Heart right ventricle (tissue), 16 donors: ENCODE results near the gene SLC8A1. TPM values are rescaled to one million over a fixed set of nuclear protein-coding genes. Genes with fewer than 3 reads are reported as not detected.

Experiments used
- ATAC-seq, 8 donors: fragments of 200-7000 bp; cut with Tn5 transposase; one replicate each; pipeline ENCODE4 v1.9.1; 2020; ENCODE audit warnings: mild to moderate bottlenecking in 8 of 8, moderate library complexity in 8 of 8, moderate number of reproducible peaks in 1 of 8
- DNase-seq, 2 donors: peaks; one replicate each; pipeline ENCODE4 v3.0.0-alpha.2; 2020
- H3K27ac ChIP-seq, 10 donors: fragments of 200-600 bp; sonication (generic) in 2 of 10; one replicate each; pipeline versions ENCODE4 v1.5.0 to v1.8.0; 2020 to 2022; ENCODE audit warnings: mild to moderate bottlenecking in 3 of 10
- H3K27me3 ChIP-seq, 7 donors: fragments of 200-600 bp; one replicate each; pipeline ENCODE4 v1.8.0; 2021 to 2022; ENCODE audit warnings: mild to moderate bottlenecking in 2 of 7
- H3K36me3 ChIP-seq, 9 donors: fragments of 200-600 bp; sonication (generic) in 1 of 9; one replicate each; pipeline versions ENCODE4 v1.5.0 to v1.8.0; 2020 to 2022; ENCODE audit warnings: mild to moderate bottlenecking in 2 of 9
- H3K4me1 ChIP-seq, 9 donors: fragments of 200-600 bp; sonication (generic) in 1 of 9; one replicate each; pipeline versions ENCODE4 v1.5.0 to v1.8.0; 2020 to 2022; ENCODE audit warnings: mild to moderate bottlenecking in 4 of 9
- H3K4me3 ChIP-seq, 10 donors: fragments of 200-600 bp; sonication (generic) in 2 of 10; one replicate each; pipeline versions ENCODE4 v1.5.0 to v1.8.0; 2020 to 2022; ENCODE audit warnings: mild to moderate bottlenecking in 7 of 10, moderate library complexity in 2 of 10
- H3K9me3 ChIP-seq, 11 donors: fragments of 200-600 bp in 10 of 11; sonication (generic) in 2 of 11; one replicate each; pipeline versions ENCODE4 v1.5.0 to v1.8.0; 2013 to 2022; ENCODE audit warnings: mild to moderate bottlenecking in 2 of 11, control low read depth in 1 of 11, moderate library complexity in 1 of 11
- WGBS, 2 donors: extraction: QIAGEN DNeasy Blood & Tissue Kit; methylation state at CpG; one replicate each; pipeline ENCODE4 v1.1.7; 2013; ENCODE audit warnings: inconsistent platforms in 1 of 2; 5-methylcytosine and 5-hydroxymethylcytosine counted together
- intact Hi-C, 10 donors: fragments of 100-400 bp; cut with DNase I; formaldehyde crosslinking; loops; one replicate each; pipeline versions ENCODE4 v1.11.1 to v1.14.2; 2022
- polyA plus RNA-seq, 2 donors: library from polyadenylated mRNA; stranded (reverse); fragments of 200-250 nt; gene quantifications; one replicate each; pipeline ENCODE4 v1.2.3, GENCODE V29; 2013
- total RNA-seq, 10 donors: library from RNA; stranded (reverse); fragmentation: NEBNext Ultra II Directional in 3 of 10; extraction: Animal tissue kit (Norgen Biotek cat#: 25700) in 3 of 10; gene quantifications; one replicate each; pipeline versions ENCODE4 v1.2.1 to v1.2.4, GENCODE V29; 2021 to 2023
- TF ChIP-seq, protein P1 (sequence below), 9 donors: fragments of 200-600 bp; sonication (generic) in 2 of 9; IDR thresholded peaks; one replicate each; pipeline versions ENCODE4 v1.5.0 to v1.8.0; 2021 to 2022; ENCODE audit warnings: antibody characterized with exemption in 9 of 9, mild to moderate bottlenecking in 5 of 9, moderate library complexity in 1 of 9
- donor health status: Arrhythmogenic right ventricular cardiomyopathy.
- donor health status: ischemic (EF 13 %, LVEDD 7.1; RV severe dilation, severe dysfunction).
- donor health status: healthy with polysubstance abuse.
- donor health status: DM: no; HTN: yes; CAD: no.
- donor health status: DM: no; HTN: no; CAD: no.
- donor health status: ischemic (EF 25% LVEDD 6.9; RV normal size, moderate dysfunction).
- donor health status: ischemic (EF 25% LVEDD 5.7; RV mildly dilated, moderate dysfunction).
- donor health status: healthy.
- donor health status: DM: yes; HTN: yes; CAD: no.
- donor health status: Ischemic cardiomyopathy.
- donor health status: ischemic (EF 35%, LVEDD 5.7; RV mildly dilated, moderate dysfunction).
- donor health status: nonischemic (EF 11% LVEDD 7.7; RV severe dilation, severe dysfunction).
- donor health status: DM: yes; HTN: yes; CAD: no.
- donor health status: PGD.
- donor health status: ischemic (EF 29% LVEDD 5.4; RV normal size, mild dysfunction).
- donor health status: nonischemic (EF 23%, LVEDD 6.1; RV moderate dilation, normal function).

Gene SLC8A1
- total and polyA plus RNA-seq, 12 donors: 11.1 to 1,497 (median 1,067) TPM

DNA sequence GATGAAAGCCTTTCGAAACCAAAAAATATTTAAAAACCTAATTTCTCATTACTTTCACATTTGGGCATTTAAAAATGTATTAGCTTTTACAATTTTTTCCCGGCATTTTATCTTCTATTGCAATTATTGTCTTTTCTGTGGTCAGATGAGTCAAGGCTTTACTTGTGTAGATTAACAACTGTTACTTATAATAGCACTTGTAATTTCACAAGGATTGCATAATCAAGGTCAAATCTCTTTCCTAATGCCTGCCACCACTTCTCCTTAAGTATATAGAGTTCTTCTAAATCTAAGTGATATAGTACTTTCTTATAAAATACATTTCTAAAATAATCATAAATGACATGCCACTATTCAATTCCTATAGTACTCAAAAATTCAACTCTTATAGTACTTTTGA lies 67.2 kb downstream of the SLC8A1 start:
- DNase-seq (no peak), ATAC-seq (peak in 4 of 8 donors; percentile 56 to 68 (median 58))
- TF ChIP-seq, protein P1, sequence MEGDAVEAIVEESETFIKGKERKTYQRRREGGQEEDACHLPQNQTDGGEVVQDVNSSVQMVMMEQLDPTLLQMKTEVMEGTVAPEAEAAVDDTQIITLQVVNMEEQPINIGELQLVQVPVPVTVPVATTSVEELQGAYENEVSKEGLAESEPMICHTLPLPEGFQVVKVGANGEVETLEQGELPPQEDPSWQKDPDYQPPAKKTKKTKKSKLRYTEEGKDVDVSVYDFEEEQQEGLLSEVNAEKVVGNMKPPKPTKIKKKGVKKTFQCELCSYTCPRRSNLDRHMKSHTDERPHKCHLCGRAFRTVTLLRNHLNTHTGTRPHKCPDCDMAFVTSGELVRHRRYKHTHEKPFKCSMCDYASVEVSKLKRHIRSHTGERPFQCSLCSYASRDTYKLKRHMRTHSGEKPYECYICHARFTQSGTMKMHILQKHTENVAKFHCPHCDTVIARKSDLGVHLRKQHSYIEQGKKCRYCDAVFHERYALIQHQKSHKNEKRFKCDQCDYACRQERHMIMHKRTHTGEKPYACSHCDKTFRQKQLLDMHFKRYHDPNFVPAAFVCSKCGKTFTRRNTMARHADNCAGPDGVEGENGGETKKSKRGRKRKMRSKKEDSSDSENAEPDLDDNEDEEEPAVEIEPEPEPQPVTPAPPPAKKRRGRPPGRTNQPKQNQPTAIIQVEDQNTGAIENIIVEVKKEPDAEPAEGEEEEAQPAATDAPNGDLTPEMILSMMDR (IDR thresholded peaks at IDR 0.05): no peak
- Histone ChIP-seq H3K36me3 (no peaks in the 10 kb centered on the region), H3K27me3 (no peaks in the 10 kb centered on the region), H3K4me1 (peaks cover 0 to 40% (median 15%) of the 10 kb centered on the region in 9 donors), H3K27ac (no peak overlapping the region), H3K9me3 (peaks cover 0 to 22% (median 3%) of the 10 kb centered on the region in 11 donors), H3K4me3 (no peak overlapping the region)
- intact Hi-C loops: no loop called here
- 12 to 34% methylated on average over 2 of the region's 2 CpGs for WGBS, 2 donors

DNA sequence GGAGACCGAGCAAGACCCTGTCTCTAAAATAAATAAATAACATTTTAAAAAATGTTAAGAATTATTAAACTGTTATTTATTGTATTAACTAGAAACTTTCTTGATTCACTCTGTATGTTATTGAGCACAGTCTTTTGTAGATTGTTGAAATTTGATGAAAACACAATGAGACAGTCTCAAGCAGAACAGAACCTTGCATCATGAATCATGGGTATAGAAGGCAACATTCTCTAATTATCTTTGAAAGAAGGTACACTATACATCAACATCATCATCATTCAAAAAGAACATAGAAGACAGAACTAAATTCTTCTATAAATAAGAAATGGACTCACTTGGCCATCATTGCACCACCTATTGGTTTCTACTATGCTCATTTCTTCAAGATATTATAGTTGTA lies 67.7 kb downstream of the SLC8A1 start:
- H3K27me3 ChIP-seq: no peaks in the 10 kb centered on the region
- H3K4me1 ChIP-seq: peaks cover 0 to 40% (median 15%) of the 10 kb centered on the region in 9 donors
- TF ChIP-seq, protein P1 (IDR thresholded peaks at IDR 0.05): no peak
- no peak overlapping the region for H3K4me3 ChIP-seq
- peaks cover 0 to 22% (median 3%) of the 10 kb centered on the region in 11 donors for H3K9me3 ChIP-seq
- 50 to 86% methylated on average over 1 of the region's 1 CpG for WGBS, 2 donors
- H3K36me3 ChIP-seq: no peaks in the 10 kb centered on the region
- intact Hi-C loops: no loop called here
- DNase-seq (no peak), ATAC-seq (no peak)
- no peak overlapping the region for H3K27ac ChIP-seq

DNA sequence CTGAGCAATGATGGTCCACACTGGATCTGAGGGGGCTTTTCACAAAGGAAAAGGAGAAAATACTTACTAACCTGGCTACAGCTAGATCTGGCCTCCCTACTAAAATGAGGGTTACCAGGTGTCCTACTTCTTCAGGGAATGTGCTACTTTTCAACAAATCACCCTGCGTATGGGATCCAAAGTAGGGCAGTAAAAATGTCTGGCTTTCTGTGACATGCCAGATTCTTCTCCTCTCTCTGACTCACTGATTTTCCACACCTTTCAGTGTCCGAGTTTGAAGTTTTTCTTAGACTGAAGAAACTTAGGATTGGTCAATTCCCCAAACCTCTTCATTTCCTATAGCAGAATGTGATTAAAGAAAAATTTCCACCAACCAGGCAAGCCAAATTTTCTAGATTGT lies 71.2 kb downstream of the SLC8A1 start:
- no peak overlapping the region for H3K4me3 ChIP-seq
- DNase-seq (no peak), ATAC-seq (no peak)
- peaks cover 0 to 22% (median 3%) of the 10 kb centered on the region in 11 donors for H3K9me3 ChIP-seq
- H3K27ac ChIP-seq: no peak overlapping the region
- WGBS, 2 donors: 69 to 78% methylated on average over 2 of the region's 2 CpGs
- TF ChIP-seq, protein P1 (IDR thresholded peaks at IDR 0.05): no peak
- H3K36me3 ChIP-seq: peaks cover 0 to 4% (median 0%) of the 10 kb centered on the region in 9 donors
- peaks cover 0 to 33% (median 15%) of the 10 kb centered on the region in 9 donors for H3K4me1 ChIP-seq
- intact Hi-C loops: no loop called here
- H3K27me3 ChIP-seq: no peaks in the 10 kb centered on the region

GRCh38 chr2:40380041-40380440 lies 71.8 kb downstream of the SLC8A1 start:
- Histone ChIP-seq H3K4me1 (peaks cover 0 to 29% (median 14%) of the 10 kb centered on the region in 9 donors), H3K27me3 (no peaks in the 10 kb centered on the region), H3K36me3 (peaks cover 0 to 4% (median 0%) of the 10 kb centered on the region in 9 donors), H3K27ac (no peak overlapping the region), H3K4me3 (no peak overlapping the region), H3K9me3 (peaks cover 0 to 22% (median 3%) of the 10 kb centered on the region in 11 donors)
- DNase-seq: no peak
- WGBS, 2 donors: 49 to 54% methylated on average over 1 of the region's 1 CpG
- intact Hi-C loops: no loop called here
- no peak for ATAC-seq
- TF ChIP-seq, protein P1 (IDR thresholded peaks at IDR 0.05): no peak
